Effector memory CD8-positive, alpha-beta T cell (primary cell): Measurements from ENCODE around the gene STK24.
"Not testable (repeated sequence)": the region's sequence is repeated elsewhere in the genome, so short reads cannot be mapped to it uniquely, and the experiment has no call there.

ENCODE experiments used
- ATAC-seq: fragments of 150-1000 bp; cut with Tn5 transposase; replicated peaks from 2 replicates; pipeline ENCODE4 v1.10.0; 2021; ENCODE audit warnings: mild to moderate bottlenecking, moderate library complexity
- DNase-seq, 3 experiments: peaks; one replicate each; pipeline ENCODE4 v3.0.0; 2021
- H3K27ac Mint-ChIP-seq, 2 donors: one replicate each; pipeline ENCODE4 v1.8.0; 2022; ENCODE audit warnings: mild to moderate bottlenecking in 2 of 2, mixed read lengths in 2 of 2, moderate library complexity in 2 of 2
- H3K27me3 Mint-ChIP-seq, 2 donors: one replicate each; pipeline ENCODE4 v1.8.0; 2022; ENCODE audit warnings: mixed read lengths in 2 of 2
- H3K36me3 Mint-ChIP-seq: one replicate; pipeline ENCODE4 v1.8.0; 2022; ENCODE audit warnings: mild to moderate bottlenecking, moderate library complexity, mixed read lengths; ENCODE audit not compliant: insufficient read depth
- H3K4me1 Mint-ChIP-seq, 2 donors: one replicate each; pipeline ENCODE4 v1.8.0; 2022; ENCODE audit warnings: low read depth in 2 of 2, mixed read lengths in 2 of 2
- H3K4me3 Mint-ChIP-seq, 2 donors: one replicate each; pipeline ENCODE4 v1.8.0; 2022; ENCODE audit warnings: mild to moderate bottlenecking in 2 of 2, mixed read lengths in 2 of 2, moderate library complexity in 2 of 2
- H3K9me3 Mint-ChIP-seq, 2 donors: one replicate each; pipeline ENCODE4 v1.8.0; 2022; ENCODE audit warnings: mixed read lengths in 2 of 2

Gene STK24

DNA sequence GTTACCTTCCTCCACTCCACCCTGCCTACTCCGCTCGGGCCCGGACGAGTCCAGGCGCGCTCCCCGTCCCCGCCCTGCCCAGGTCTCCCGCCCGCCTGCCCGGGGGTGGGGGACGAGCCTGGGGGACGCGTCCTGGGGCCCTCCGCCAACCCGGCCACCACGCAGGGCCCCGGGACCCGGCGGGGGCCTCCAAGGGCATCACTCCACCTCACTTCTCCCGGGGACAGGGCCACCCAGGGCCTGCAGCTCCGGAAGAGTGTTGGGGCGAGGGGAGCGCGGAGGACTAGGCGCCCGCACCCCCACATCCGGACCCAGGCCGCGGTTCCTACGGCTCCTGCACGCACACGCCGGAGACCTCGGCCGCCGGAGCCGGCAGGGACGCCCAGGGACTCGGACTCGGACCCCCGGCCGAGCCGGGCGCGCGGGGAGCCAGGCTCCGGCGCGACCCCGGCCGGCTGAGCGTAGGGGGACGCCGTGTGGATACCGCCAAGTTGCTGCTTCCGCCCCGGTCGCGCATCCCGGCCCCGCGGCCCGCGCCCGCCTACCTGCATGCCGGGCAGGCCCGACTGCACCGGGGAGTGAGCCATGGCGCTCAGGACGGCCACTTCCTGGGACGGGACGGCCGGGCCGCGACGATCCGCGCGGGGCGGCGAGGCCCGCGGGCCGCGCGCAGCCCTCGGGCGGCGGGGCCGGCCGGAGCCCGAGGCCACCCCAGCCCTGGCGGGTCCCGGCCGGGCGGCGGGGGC, 534 bp downstream of the STK24 start:
- peak overlapping the region; percentile 91 to 93 for H3K27ac Mint-ChIP-seq
- no peaks in the 10 kb centered on the region for H3K27me3 Mint-ChIP-seq
- peaks cover 7% of the 10 kb centered on the region for H3K36me3 Mint-ChIP-seq
- peak; percentile 39 for ATAC-seq
- H3K4me1 Mint-ChIP-seq: peaks cover 38 to 44% of the 10 kb centered on the region in 2 donors
- H3K4me3 Mint-ChIP-seq: peak overlapping the region; percentile 84 to 89
- H3K9me3 Mint-ChIP-seq: no peaks in the 10 kb centered on the region
- DNase-seq: peak; percentile 23 to 37 (median 25)

DNA sequence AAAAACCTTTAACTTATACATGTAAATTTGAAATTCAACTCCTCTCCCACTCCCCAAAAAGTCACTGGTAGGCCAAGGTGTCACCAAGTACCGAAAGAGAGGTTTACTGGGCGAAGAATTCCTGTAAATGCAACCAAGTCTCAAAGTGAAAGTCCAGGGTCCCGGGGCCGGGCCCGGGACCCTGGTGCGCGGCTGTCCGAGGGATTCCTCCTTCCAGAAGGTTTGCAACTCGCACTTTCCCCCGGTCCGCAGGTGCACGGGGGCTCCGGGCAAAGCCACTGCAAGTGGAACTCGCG, 1.1 kb downstream of the STK24 start:
- no peaks in the 10 kb centered on the region for H3K9me3 Mint-ChIP-seq
- DNase-seq (no peak), ATAC-seq (no peak)
- H3K4me3 Mint-ChIP-seq: peak overlapping the region; percentile 84 to 89
- peak overlapping the region; percentile 91 to 93 for H3K27ac Mint-ChIP-seq
- no peaks in the 10 kb centered on the region for H3K27me3 Mint-ChIP-seq
- H3K36me3 Mint-ChIP-seq: peaks cover 5% of the 10 kb centered on the region
- H3K4me1 Mint-ChIP-seq: peaks cover 43 to 49% of the 10 kb centered on the region in 2 donors

DNA sequence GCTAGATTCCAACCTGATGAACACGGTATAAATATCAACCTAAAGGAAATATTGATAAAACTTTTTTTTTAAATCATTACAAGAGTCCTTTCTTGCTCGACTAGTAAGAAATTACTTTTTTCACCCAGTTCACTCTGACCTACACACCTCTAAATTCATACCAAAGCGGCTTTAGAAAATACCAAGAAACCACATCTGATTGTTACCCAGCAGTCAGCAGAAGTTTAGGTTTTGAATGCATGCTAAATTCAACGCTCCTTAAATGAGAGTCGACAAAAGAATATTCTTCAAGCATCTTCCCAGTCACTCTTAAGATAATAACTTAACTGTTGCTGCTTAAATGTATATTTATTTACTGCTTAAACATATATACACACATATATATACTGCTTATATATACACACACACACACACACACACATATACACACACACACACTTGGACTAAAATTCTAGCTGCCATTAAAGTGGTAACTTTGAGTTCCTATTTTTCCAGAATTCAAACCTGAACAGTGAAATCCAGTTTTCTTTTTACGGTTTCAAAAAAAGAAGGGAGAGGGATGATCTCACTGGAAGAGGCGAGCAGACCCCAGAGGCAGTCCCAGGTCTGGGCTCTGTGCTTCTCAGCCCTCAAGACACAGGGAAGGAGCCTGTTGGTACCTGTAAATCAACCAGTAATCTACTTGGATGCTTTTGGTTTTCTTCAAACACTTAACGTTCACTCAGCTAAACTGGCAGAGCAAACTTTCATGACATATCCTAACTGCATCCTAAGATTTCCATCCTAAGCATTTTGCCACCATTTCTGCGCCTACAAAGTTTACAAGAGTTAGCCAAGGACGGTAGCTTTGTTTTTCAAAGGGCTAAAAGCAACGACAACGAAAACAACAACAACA, 1.7 kb downstream of the STK24 start:
- H3K36me3 Mint-ChIP-seq: peaks cover 4% of the 10 kb centered on the region
- H3K27ac Mint-ChIP-seq: peak overlapping the region; percentile 91 to 93
- H3K27me3 Mint-ChIP-seq: no peaks in the 10 kb centered on the region
- H3K4me1 Mint-ChIP-seq: peaks cover 46 to 52% of the 10 kb centered on the region in 2 donors
- peak overlapping the region; percentile 84 to 89 for H3K4me3 Mint-ChIP-seq
- H3K9me3 Mint-ChIP-seq: no peaks in the 10 kb centered on the region
- DNase-seq (no peak), ATAC-seq (no peak)

DNA sequence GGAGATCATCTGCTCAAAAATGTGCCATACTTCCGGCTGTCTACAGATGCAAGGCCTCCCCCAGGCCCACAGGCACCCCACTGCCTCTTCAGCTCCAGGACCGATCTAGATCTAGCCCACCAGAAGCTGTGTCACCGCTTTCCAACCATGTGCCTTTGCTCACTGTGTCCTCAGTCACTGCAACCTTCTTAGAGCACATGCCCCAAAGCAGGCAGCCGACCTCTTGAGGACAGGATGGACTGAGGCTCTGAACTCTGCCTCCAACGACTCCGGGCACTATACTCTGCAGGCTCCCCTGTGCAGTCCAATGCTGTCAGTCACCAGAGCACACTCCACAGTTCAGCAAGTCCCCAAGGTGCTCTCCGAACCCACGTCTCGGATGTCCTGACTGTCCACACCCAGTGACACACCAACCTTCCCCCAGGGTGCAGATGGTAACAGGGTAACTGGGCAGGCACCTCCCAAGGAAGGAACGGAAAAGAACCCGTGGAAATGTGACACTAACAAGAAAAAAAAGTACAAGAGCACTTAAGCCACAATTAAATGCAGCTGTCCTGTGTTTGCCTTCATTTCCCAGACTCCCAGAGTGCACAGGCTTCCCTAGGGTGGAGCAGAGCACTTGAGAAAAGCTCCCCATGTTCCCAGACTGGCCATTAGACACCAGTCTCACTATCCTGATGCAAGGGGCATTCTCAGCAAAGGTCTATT, 4.8 kb downstream of the STK24 start:
- H3K27me3 Mint-ChIP-seq: no peaks in the 10 kb centered on the region
- H3K36me3 Mint-ChIP-seq: peaks cover 22% of the 10 kb centered on the region
- H3K27ac Mint-ChIP-seq: peak overlapping the region; percentile 95 to 97
- ATAC-seq (peak; percentile 26), DNase-seq (no peak)
- no peaks in the 10 kb centered on the region for H3K9me3 Mint-ChIP-seq
- peaks cover 70 to 75% of the 10 kb centered on the region in 2 donors for H3K4me1 Mint-ChIP-seq
- H3K4me3 Mint-ChIP-seq: peak overlapping the region; percentile 84 to 85

DNA sequence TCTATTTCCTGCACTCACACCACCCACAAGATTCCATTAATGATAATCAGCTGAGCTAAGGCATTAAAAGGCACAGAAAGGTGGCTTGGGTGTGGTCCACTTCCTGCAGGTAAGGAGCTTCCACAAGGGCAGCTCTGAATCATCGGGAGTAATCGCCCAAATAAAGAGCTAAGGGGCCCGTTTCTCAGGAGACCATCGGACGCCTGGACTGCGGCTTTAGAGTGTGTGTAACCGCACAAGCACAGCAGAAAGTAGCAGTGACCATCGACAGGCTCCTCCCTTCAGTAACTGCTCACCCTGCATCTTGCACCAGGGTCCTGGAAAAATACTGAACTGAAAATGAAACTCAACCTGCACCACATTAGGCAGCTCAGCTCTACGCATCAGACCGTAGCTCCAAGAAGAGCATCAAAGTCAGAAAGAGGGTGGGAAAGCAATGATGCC, 6.0 kb downstream of the STK24 start:
- peak in 2 of 3 experiments; percentile 19 to 20 for DNase-seq
- H3K36me3 Mint-ChIP-seq: peaks cover 26% of the 10 kb centered on the region

DNA sequence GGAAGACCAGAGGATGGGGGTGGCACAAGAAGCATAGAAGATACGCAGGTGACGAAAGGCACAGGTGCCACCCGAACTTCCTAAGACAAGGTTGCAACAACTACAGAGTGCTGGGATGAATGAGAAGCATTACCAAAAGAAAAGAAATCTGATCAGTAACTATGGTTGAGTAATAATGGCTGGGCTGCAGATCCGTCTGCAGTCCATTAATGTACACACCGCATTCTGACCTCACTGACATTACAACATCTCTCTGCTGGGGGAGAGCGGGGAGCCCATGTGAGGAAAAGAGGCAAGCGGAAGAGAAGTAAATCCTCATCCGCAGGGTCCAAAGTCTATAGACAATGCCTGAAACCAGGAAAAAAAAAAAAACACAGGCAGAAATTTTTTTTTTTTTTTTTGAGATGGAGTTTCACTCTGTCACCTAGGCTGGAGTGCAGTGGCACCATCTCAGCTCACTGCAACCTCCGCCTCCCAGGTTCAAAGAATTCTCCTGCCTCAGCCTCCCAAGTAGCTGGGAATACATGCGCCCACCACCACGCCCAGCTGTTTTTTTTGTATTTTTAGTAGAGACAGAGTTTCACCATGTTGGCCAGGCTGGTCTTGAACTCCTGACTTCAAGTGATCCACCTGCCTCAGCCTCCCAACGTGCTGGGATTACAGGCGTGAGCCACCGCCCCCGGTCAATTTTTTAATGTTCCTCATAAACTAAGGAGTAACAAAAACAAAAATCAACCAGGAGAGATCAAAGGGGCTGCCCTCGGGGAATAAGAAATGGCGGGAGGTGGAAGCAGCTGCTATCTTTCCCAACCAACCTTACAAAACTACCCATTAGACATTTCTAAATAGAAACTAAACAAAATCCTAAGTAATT, 7.2 kb downstream of the STK24 start:
- not testable (repeated sequence) for H3K27me3 Mint-ChIP-seq, H3K9me3 Mint-ChIP-seq, ATAC-seq, DNase-seq
- Mint-ChIP-seq H3K27ac (peak overlapping the region; percentile 23 to 95), H3K4me1 (peaks cover 80 to 83% of the 10 kb centered on the region in 2 donors), H3K4me3 (peak overlapping the region; percentile 84 to 85), H3K36me3 (peaks cover 29% of the 10 kb centered on the region)

More for the DNA sequence above, 6.0 kb downstream of the STK24 start:
- H3K27ac Mint-ChIP-seq: peak overlapping the region; percentile 95 to 97
- H3K9me3 Mint-ChIP-seq: no peaks in the 10 kb centered on the region
- H3K4me1 Mint-ChIP-seq: peaks cover 81 to 83% of the 10 kb centered on the region in 2 donors
- H3K27me3 Mint-ChIP-seq: no peaks in the 10 kb centered on the region
- peak; percentile 55 for ATAC-seq
- H3K4me3 Mint-ChIP-seq: peak overlapping the region; percentile 84 to 85

DNA sequence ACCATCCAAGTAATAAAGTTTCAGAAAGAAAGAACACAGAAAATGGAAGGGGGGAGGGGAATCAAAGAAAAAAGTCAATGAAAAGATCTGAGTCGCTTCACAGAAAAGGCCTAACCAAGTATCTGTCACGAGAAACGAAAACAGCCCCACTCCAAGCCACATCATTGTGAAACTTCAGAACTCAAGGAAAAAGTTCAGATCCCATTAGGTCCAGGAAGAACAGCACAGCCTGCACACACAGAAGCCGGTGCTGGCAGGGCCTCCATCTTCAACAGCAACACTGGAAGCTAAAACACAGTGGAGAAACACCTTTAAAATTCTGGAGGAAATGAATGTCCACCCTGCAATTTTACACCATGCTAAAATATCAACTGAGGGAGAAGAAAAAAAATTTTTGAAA, 8.0 kb downstream of the STK24 start:
- Mint-ChIP-seq H3K27me3 (no peaks in the 10 kb centered on the region), H3K4me3 (peak overlapping the region; percentile 46 to 75), H3K9me3 (no peaks in the 10 kb centered on the region), H3K36me3 (peaks cover 30% of the 10 kb centered on the region), H3K4me1 (peaks cover 77 to 86% of the 10 kb centered on the region in 2 donors), H3K27ac (peak overlapping the region; percentile 94 to 95)
- ATAC-seq: no peak
- no peak for DNase-seq

DNA sequence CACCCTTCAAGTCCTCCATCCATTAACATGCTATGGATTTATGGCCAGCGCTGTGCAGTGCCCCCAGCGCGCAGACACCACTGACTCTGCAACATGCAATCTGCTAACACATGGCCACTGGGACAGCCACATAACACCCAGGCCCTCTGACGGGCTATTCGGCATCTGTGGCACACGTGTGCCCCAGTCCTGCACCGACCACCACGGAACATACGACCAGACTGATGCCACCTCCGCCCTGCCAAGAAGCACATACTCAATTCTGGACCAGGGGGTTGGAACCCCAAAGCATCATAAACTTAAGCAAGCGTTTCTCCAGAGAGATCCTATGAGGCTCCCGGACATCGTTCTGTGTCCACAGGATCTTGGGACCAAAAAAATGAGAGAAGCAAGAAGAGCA, 9.8 kb downstream of the STK24 start:
- DNase-seq: no peak
- no peaks in the 10 kb centered on the region for H3K27me3 Mint-ChIP-seq
- peaks cover 78% of the 10 kb centered on the region in 2 donors for H3K4me1 Mint-ChIP-seq
- H3K27ac Mint-ChIP-seq: peak overlapping the region; percentile 94 to 95
- H3K9me3 Mint-ChIP-seq: no peaks in the 10 kb centered on the region
- peaks cover 42% of the 10 kb centered on the region for H3K36me3 Mint-ChIP-seq
- H3K4me3 Mint-ChIP-seq: peak overlapping the region; percentile 61 to 75
- ATAC-seq: no peak

DNA sequence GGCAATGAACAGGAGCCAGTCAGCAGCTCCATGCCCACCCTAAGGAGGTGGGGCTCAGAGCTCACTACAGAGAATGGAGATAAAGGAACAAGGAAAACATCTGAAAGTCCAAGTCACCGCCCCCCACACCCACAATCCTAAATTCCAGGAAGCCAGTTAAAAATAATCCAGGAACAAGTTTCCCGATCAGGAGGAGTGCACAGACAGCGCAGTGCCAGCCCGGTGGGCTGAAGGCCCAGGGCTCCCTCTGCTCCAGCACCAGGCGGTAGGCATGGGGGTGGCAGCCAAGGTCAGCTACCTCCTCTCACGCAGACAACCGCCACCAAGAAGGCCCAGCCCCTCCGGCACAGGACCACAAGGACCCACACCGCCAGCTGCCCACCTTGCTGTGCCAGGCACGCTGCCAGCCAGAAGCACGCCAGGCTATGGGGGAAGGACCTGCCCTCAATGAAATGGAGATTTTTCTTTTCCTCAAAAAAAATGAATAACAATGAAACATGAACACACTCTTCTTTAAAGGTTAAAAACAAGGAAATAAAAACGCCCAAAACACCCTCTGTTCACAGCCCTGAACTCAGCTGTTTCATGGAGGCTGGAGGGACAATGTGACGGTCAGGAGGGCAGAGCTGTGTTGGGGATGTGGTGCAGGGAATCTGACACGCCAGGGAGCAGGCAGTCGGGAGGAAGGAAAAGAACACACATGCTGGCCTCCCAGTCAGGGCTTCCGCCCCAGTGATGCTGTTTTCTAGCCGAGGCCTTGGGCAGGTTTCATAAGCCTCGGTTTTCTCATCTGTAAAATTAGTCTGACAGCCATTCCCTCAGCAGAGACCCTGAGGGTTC, 11.0 kb downstream of the STK24 start:
- Mint-ChIP-seq H3K27ac (peak overlapping the region; percentile 94 to 95), H3K4me3 (peak overlapping the region; percentile 27 to 75), H3K4me1 (peaks cover 73 to 77% of the 10 kb centered on the region in 2 donors), H3K9me3 (no peaks in the 10 kb centered on the region), H3K27me3 (no peaks in the 10 kb centered on the region), H3K36me3 (peaks cover 46% of the 10 kb centered on the region)
- DNase-seq (no peak), ATAC-seq (no peak)

DNA sequence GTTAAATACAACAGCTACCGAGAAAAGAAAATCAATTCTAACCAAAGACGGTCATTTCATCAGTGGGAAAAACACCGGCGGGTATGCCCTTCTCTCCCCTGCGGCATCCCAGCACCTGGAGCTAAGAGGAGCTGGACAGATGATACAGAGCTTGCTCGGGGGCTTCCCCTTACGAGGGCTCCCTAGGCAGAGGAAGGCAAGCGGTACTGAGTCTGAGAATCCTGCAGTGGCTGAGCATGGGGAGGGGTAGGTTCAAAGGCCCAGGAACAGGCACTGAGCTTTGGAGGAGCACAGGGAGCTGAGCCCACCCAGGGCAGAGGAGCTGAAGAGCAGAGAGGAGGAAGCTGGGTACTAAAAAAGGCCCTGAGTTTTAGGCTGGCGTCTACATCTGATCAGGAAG, 12.7 kb downstream of the STK24 start:
- peak; percentile 34 for ATAC-seq
- H3K9me3 Mint-ChIP-seq: no peaks in the 10 kb centered on the region
- H3K27ac Mint-ChIP-seq: peak overlapping the region; percentile 88 to 95
- no peaks in the 10 kb centered on the region for H3K27me3 Mint-ChIP-seq
- no peak for DNase-seq
- H3K36me3 Mint-ChIP-seq: peaks cover 46% of the 10 kb centered on the region
- H3K4me1 Mint-ChIP-seq: peaks cover 75% of the 10 kb centered on the region in 2 donors
- H3K4me3 Mint-ChIP-seq: peak overlapping the region; percentile 89 to 96

DNA sequence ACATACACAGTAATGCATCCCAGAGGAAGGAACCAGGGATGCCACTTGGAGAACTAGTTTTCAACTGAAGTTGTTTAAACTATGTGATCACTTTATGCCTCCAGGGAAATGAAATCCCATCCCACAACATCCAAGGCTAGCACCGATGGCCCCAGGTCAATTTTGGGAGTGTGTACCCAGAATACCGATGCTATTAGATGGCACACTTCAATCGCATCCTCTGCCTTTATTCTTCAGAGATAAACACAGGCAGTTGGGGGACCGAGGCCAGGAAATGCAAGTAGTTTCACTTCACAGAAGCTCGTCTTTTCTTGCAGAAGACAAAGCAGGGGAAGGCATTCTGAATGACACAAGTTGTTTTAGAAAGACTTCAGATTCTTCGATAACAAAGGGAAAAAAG, 13.8 kb downstream of the STK24 start:
- peak overlapping the region; percentile 88 to 95 for H3K27ac Mint-ChIP-seq
- H3K9me3 Mint-ChIP-seq: no peaks in the 10 kb centered on the region
- H3K36me3 Mint-ChIP-seq: peaks cover 44% of the 10 kb centered on the region
- DNase-seq (peak in 2 of 3 experiments; percentile 21 to 35), ATAC-seq (peak; percentile 64)
- H3K4me3 Mint-ChIP-seq: peak overlapping the region; percentile 89 to 96
- H3K4me1 Mint-ChIP-seq: peaks cover 70 to 73% of the 10 kb centered on the region in 2 donors
- H3K27me3 Mint-ChIP-seq: no peaks in the 10 kb centered on the region

DNA sequence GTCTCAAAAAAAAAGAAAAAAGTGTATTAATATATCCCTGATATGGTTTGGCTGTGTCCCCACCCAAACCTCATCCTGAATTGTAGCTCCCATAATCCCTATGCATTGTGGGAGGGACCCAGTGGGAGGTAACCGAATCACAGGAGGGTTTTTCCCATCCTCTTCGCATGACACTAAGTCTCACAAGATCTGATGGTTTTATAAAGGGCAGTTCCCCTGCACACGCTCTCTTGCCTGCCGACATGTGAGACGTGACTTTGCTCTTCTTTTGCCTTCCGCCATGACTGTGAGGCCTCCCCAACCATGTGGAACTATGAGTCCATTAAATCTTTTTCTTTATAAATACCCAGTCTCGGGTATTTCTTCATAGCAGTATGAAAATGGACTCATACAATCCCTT, 17.7 kb downstream of the STK24 start:
- ATAC-seq (no peak), DNase-seq (no peak)
- Mint-ChIP-seq H3K27ac (peak overlapping the region in 1 of 2 donors; percentile 41), H3K9me3 (no peaks in the 10 kb centered on the region), H3K4me1 (peaks cover 71 to 78% of the 10 kb centered on the region in 2 donors), H3K36me3 (peaks cover 29% of the 10 kb centered on the region), H3K27me3 (no peaks in the 10 kb centered on the region), H3K4me3 (peak overlapping the region in 1 of 2 donors; percentile 35)
